HT1080 (cell line): Measurements from ENCODE around the gene DUSP2. TPM values are rescaled to one million over a fixed set of nuclear protein-coding genes. Genes with fewer than 3 reads are reported as not detected.

Experiments used
- DNase-seq: peaks from one replicate; pipeline ENCODE4 v3.0.0-alpha.2; 2015; ENCODE audit warnings: low read depth
- total RNA-seq: library from RNA; depleted of rRNA; stranded (reverse); fragments of >200 nt; shearing (Covaris generic); gene quantifications from 2 replicates; pipeline ENCODE4 v1.2.3, GENCODE V29; 2014

The DUSP2 gene
- total RNA-seq, 1 experiment from 2014 or later: 1.0 TPM

DNA sequence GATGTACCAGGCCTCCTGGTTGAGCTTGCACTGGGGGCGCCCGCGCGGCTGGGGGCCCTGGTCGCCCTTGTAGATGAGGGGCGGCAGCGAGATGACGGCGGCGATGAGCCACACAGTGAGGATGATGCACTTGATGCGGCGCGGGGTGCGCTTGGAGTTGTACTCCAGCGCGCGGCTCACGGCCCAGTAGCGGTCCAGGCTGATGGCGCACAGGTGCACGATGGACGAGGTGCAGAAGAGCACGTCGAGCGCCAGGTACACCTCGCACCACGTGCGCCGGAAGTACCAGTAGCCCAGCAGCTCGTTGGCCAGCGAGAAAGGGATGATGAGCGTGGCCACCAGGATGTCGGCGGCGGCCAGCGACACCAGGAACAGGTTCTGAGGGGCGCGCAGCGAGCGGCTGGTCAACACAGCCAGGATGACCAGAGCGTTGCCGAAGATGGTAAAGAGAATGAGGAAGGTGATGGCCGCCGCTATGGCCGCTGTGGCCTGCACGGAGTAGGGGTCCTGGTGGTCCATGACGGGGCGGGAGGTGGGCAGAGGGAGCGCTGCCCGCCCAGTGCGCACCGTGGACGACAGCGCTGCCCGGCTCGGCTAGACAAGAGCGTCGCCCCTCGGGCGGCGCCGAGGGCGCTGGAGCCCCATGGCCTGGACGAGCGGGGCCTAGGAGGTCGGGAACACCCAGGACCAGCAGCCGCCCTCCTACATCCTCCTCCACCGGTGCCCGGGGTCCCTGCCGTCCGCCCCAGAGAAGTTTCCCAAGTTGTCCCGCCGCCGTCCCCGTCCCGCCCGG is 29.4 kb downstream of the DUSP2 start:
- DNase-seq: no peak

DNA sequence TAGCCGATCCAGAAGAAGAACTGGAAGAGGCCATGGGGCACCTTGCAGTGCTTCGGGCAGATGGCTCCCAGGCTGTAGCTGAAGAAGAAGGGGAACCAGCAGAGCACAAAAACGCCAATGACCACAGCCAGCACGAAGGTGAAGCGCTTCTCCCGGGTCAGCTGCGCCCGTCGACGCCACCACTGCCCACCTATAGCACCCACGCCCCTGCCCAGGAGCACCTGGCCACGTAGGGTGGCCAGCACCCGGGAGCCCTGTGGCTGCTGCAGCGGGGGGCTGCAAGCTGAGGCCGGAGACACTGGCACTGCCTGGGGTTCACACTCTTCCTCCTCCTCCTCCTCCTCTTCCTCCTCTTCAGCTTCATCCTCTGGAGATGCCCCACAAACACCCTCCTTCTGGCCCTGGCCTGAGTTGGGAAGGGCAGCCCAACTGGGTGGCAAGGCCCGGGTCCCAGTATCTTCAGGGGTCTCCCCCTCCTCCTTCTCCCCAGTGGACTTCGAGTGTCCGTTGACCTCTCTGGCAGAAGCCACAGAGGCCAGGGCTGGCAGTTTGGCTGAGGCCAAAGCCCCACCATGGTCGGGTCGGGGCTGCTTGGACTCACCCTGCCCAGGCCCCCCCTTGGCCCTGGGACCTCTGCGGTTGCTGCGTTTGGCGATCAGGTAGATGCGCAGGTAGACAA is 30.2 kb downstream of the DUSP2 start:
- no peak for DNase-seq

DNA sequence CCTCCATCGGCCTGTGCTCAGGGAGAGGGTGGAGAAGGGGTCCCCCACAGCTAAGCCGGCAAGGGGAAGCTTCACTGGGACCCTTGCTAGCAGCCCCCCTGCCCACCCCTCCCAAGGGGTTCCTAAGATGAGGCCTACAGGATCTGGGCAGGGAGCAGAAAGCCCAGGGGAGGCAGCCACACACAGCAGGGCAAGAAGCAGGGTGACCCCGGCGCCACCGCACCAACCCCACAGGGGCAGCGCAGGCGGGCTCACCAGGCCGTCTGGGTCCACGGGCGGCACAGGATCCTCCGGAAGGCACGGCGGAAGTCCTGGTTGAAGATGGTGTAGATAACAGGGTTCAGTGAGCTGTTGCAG is 30.7 kb downstream of the DUSP2 start:
- DNase-seq: no peak

DNA sequence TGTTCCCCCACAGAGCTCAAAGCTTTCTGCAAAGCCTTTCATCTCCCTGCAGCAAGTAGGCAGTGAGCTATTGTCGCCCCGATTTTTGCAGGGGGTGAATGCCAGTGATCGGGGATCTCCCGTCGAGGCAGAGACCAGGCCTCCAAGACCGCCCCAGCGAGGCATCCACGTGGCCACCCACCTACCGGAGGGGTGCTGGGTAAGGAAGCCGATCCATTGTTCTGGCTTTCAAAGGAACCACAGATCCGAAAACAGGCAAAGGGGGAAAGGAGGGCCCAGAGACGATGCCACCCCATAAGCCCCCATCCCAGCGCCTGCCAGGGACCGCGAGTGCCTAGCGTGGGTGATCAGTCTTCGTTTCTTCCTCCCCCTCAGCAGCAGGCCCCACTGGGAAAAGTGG is 31.3 kb downstream of the DUSP2 start:
- no peak for DNase-seq

DNA sequence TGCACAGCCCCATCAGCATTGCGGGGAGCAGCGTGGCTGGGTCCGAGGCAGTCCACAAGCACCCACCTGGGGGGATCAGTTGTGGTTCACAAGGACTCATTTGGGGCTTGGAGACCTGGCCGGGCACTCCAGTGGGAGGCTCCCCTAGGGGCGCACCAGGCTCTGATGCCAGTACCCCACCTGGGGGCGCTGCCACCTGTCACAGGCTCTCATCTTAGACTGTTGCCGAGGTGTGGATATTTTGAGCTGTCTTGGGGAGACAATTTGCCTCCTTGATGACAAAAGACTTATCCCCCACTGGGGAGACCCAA is 31.9 kb downstream of the DUSP2 start:
- no peak for DNase-seq

DNA sequence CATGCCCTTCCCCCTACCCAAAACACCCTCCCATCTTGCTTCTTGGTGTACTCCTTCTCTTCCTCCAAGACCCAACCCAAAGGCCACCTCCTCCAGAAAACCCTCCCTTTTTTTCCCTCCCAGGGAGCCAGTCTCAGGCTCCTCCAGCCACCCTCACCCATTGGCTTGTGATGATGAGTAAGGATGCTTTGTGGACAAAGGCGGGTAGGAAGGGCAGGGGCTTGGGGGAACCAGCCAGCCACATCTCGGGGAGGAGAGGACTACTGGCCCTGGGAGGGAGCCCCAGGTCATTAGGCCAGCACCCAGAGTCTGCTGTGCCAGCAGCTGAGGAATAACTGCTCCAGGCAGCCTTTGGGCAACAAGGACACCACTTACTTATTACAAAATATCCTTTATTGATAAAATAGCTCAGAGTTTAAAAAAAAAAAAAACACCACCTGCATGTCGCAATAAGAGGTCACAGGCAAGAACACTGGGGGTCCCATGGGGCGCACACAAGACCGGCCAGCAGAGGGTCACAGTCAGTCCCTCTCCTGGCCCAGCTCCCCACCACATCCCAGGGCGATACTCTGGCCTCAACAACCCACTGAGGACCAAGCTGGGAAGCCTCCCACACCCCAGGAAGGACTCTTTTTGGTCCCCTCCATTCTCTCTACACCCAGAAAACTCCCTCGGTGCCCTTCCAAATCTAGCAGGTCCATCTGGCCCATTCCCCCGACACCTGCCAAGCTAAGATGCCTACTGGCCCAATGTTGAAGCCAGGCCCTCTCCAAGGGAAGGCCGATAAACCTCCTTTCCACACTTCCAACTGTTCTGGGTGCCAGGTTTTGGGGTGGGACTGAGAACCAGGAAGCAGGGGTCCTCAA is 32.5 kb downstream of the DUSP2 start:
- no peak for DNase-seq

DNA sequence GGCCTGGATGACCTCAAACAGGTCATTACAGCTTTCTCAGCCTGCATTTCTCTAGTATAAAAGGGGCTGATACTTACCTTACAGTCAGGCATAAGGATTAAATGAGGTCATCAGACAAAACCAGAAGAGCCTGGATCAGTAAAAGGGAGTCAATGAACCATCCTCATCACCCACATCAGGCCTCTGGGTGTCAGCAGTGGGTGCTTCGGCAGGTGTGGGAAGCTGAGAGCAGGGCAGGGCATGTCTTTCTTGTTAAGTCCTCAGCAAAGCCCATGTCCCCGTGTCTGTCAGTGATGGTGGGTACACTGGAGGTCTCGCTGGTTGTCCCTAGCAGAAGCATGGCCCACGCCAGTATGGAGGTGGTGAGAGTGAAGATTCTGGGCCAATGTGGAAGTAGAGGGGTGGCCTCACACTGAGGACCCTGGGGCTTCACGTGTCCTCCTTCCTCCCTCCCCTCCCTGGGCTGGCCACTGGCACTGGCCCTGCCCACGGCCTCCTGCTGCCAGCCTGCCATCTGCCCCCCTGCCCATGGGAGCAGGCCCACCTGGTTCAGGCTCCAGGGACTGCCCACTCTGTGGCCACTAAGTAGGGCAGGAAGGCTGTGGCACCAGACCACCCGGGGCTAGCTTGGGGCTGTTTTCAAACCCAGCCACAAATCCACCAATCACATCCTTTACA is 33.3 kb downstream of the DUSP2 start:
- no peak for DNase-seq

DNA sequence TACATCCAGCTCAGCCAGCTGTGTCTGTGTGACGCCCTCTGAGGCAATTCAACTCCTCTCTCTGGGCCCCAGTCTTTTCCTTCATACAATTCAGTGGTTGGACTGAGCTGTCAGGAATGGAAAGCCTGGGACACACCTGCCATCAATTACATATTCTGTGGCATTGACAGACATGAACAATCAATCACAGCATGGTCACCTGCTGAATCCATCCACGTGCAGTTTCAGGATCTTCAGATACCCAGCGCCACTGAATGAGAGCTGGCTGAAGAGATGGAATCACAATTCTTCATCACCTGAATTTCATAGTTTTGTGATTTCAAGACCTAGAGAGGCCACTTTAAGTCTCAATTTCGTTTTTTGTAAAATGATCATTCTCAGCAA is 34.0 kb downstream of the DUSP2 start:
- DNase-seq: no peak

DNA sequence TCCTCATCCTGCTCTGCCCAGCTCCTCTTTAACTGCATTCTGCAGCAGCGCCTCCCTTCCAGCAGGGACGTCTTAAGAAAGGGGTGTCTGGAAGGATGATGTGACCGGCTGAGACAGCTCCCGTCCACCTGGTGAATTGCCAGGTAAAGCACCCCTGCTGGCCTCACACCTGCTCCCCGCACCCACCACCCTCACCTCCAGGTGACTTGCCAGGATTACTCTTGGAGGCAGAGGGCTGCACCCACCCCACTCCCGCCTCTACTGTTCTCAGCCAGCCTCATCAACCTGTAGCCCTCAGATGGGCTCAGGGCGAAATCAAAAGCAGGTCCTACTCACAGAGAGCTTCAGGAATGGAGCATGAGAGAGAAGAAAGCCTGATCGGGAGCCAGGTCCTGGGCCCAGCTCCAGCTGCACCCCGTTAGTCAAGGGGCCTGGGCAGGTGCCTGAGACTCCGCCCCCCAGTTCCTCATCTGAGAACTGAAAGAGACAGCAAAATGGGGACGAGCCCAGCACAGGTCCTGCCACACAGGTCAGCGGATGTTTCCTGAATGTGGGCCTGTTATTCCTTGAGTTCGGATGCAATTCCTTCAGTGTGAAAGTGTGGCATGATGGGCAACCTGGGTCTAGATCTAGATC is 34.5 kb downstream of the DUSP2 start:
- no peak for DNase-seq

DNA sequence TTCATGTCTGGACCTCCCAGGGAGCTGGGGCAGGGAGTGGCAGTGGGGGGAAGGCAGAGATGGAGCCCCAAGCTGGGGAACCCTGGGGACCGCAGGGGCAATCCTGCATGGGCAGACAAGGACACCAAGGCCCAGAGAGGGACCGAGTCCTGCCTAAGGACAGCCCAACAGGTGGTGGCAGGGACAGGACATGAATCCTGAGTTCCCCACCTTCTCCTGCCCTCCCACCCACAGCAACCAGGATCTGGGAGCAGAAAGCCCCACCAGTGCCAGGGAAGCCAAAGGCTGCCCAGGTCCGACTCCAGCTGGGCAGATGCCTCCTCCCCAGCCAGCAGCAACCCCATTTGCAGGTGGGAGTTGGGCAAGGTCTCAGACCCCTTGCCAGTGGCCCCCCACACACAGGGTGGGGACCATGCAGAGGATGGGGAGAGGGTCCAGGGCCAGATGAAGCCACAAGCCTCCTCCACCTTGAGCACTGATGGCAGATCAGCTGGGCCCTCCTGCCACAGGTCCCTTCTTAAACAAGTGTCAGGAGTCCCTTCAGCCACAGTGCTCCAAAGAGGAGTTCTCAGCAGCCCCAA is 35.2 kb downstream of the DUSP2 start:
- no peak for DNase-seq

DNA sequence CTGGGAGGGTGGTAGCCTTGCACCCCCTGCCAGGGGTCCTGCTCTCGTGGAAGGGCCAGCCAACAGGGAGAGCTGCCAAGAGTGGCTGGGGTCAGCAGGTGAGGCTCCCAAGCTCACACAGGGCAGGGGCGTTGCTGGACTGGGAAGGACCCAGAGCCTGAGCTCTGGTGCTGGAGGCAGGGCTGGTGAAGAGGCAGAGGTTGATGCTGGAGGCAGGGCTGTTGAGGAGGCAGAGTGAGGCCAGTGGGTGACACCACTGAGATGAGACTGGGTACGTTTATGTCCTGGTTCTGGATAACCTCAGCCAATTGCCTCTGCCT is 35.9 kb downstream of the DUSP2 start:
- no peak for DNase-seq

DNA sequence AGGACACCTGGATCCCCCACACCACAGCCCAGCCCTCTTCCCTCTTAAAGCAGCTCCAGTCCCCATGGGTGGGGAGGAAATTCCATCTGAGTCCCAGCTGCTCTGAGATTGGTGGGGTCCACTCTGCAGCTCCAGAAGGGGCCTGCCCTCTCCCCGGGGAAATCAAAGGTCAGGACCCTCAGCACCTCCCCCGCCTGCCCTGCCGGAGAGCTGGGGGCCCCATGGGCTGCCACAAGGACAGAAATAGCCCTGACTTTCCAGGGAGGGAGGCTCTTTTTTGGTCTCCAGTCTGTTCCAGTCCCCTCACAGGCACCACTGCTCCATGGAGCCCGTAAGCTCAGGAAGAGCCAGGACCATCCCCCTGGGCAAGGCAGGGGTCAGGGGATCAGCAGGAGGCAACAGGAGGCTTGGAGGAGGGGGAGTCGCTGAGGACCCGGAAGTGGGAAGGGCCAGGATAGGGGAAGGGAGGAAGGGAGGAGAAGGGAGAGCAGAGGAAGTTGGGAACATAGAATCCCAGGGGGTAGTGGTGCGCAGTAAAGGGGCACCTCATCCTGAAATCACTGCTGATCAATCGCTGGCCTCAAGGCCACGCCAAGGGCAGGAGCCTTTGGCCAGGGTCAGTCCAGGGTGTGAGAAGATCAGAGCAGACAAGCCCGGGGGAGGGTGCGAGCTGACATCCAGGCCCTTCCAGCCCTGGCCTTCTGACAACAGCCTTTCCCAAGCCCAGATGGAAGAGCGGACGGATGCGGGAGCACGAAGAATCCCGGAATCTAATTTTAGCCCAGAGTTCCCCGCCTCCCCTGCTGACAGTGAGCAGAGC is 36.5 kb downstream of the DUSP2 start:
- no peak for DNase-seq

DNA sequence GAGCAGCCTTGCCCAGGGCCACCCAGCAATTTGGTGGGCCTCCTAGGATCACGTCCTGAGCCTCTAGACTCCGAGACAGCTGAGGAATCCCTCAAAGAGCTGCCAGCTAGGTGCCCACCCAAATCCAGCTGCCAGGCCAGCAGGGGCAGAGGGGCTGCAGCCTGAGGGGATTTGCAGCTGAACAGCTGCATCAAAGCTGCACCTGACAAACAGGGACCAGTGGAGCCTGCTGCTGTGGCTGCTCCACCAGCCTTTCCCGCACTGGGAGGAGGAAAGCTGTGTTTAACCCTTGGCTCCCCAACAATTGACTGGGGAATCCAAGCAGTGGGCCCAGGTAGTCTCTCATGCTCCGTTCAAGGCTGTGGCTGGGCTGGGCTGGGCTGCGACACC is 37.1 kb downstream of the DUSP2 start:
- DNase-seq: no peak

DNA sequence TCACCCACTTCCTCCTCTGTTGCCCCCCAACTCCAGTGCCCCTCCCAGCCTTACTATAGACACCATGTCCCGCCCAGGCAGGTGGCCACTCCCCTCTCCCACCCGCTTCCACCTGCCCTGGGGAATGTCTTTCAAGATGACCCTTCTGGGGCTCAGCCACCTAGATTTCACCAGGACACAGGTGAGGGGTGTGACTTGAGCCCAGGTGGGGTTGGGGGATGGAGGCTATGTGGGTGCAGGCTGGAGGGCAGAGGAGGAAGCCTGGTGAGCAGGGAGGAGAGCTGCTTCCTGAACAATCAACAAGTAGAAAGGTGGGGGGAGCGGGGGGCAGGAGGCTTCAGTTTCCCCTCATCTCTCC is 37.6 kb downstream of the DUSP2 start:
- DNase-seq: no peak

DNA sequence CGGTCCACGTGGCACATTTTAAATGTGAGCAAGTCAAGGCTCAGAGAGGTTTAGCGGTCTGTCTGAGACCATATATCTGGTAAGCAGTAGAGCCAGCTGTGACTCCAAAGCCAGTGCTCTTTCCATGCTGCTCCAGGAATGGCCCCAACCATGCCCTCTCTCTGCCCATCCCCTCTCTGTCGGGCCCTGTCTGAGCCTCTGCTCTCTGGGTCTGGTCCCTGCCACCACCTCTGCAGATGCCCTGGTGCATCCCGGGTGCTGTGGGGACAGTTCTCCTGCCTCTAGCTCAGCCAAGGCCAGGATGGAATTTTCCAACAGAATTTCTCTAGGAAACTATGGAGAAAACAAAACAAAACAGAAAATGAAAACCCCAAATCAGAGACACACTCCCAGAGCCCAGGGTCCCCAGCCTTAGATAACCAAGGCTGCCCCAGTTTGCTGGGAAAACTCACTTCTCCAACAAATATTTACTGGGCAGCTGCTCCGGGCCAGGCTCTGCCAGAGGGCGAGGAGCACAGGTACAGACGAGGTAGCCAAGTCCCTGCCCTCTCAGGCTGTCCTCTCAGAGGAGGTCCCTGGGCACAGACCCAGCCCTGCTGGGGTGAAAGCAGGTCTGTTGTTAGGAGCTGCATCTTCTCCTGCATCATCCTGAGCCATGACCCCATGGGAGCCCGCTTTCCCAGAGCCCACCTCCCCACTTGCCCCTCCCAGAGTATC is 38.1 kb downstream of the DUSP2 start:
- no peak for DNase-seq

DNA sequence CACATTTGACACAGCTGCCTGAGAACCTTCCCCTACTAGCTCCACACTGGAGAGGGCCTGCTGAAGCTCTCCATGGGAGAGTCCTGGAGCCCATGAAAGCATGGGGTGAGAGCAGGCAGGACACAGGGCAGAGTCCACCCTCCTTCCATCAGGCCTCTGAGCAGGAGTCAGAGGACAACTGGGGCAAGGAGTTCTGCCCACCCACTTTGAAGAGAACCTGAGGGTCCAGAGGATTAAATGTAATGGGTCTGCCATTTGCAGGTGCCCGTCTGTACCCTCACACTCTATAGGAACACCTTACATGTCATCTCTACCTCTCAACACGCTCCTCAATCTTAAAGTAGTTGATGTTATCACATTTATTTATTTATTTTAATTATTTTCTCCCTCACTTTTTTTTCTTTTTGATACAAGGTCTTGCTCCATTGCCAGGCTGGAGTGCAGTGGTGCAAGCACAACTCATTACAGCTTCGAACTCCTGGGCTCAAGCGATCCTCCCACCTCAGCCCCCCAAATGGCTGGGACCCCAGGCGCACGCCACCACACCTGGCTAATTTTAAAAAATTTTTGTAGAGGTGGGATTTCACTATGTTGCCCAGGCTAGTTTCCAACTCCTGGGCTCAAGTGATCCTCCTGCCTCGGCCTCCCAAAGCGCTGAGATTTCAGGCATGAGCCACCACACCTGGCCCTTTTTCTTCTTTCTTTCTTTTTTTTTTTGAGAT is 39.1 kb downstream of the DUSP2 start:
- no peak for DNase-seq

DNA sequence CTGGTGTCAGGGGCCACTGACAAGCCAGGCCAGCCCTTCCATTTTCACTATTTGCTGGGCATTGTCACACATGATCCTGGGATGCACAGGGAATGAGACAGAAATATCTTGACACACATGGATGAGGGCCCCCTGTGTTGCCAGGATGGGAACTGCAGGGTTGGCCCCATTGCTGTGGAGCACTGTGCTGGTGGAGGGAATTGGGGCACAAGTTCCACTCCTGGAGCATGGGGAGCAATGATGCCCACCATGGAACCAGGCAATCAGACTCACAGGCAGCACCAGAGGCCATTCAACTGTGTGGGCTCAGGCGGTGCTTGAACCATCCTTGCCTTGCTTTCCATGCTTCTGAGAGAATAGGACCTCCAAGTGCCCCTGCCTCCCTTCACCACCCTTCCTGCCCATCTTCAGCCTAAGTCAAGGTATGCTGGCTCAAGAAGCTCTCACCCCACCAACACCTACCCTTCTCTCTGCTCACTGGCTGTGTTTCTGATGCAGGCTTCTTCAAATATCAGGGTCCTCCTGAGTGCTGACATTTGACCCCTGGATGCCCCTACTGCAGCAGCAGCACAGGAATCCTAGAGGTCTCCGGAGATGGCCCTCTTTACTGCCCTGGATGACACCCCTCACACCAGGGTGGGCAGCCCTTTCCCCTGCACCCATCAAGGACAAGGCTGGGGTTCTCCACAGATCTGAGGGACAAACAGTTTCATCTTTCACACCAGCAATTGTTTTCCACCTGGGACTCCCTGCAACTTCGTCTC is 39.9 kb downstream of the DUSP2 start:
- no peak for DNase-seq

DNA sequence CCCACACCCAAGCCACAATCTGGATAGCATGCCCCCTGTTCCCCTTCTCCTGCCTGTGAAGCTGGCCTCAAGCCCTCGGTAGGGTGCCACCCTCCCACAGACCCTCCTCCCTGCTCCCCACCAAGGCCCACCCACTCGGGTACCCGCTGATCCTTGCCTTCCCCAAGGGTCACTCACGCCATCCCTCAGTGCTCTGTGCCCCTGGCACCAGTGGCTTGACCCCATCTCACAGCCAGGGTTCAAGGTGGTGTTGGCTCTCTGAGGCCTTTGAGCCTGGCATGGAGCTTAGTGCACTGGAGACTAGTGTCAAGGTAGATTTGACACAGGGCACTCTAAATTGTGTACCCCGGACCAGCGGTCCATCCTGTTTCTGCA is 40.8 kb downstream of the DUSP2 start:
- DNase-seq: no peak
